D341Med (cell line): Measurements from ENCODE around the gene CLCNKA.
"Not testable (repeated sequence)": the region's sequence is repeated elsewhere in the genome, so short reads cannot be mapped to it uniquely, and the experiment has no call there.

Source experiments
- DNase-seq: peaks from one replicate; pipeline ENCODE4 v3.0.0; 2012; ENCODE audit warnings: low spot score

CLCNKA gene

DNA sequence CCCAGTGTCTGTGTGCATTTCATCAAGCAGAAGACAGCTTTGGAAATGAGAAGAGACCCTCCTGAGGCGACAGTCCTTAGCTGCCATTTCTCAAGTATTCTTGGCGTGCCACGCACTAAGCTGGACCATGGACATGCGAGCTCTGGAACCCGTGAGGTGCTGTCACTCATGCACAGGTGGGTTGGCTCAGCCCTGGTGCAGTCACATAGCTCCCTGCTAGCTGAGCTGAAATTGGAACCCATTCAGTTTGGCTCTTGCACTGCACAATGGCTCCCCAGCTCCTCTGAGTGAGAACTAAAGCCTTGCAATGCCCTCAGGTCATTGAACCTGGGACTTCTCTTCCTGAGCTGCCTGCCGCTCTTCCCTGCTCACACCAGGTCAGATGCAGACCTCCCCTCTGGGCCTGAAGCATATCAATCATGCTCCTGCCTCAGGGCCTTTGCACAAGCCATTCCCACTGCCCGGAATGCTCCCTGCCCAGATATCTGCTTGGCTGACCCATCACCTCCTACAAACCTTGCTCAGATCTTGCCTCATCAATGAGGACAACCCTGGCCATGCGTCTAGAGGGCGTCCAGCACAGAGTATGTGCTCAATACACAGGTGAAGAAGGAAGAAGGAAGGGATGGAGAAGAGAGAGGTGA is 24.1 kb upstream of the CLCNKA start:
- no peak for DNase-seq

DNA sequence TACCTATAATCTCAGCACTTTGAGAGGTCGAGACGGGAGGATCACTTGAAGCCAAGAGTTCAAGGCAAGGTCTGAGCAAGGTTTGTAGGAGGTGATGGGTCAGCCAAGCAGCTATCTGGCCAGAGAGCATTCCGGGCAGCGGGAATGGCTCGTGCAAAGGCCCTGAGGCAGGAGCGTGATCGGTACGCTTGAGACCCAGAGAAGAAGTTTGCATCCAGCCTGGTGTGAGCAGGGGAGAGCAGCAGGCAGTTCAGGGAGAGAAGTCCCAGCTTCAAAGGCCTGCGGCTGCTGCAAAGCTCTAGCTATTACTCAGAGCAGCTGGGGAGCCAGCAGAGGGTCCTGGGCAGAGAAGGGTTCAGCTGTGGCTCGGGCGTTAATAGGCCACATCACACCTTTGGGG is 22.9 kb upstream of the CLCNKA start:
- DNase-seq = peak; percentile 5

GRCh38 chr1:16001274-16001673 is 20.6 kb upstream of the CLCNKA start:
- DNase-seq = not testable (repeated sequence)

- no peak for DNase-seq
Measured at GRCh38 chr1:16005597-16005996, 16.2 kb upstream of the CLCNKA start.

- DNase-seq = no peak
Measured at GRCh38 chr1:16006010-16006409, 15.8 kb upstream of the CLCNKA start.

GRCh38 chr1:16006552-16007485 is 15.0 kb upstream of the CLCNKA start:
- DNase-seq = no peak

- DNase-seq = no peak
Measured at GRCh38 chr1:16007671-16008341, 14.0 kb upstream of the CLCNKA start.

- DNase-seq = peak; percentile 80
Measured at GRCh38 chr1:16009030-16009460, 12.8 kb upstream of the CLCNKA start.

DNA sequence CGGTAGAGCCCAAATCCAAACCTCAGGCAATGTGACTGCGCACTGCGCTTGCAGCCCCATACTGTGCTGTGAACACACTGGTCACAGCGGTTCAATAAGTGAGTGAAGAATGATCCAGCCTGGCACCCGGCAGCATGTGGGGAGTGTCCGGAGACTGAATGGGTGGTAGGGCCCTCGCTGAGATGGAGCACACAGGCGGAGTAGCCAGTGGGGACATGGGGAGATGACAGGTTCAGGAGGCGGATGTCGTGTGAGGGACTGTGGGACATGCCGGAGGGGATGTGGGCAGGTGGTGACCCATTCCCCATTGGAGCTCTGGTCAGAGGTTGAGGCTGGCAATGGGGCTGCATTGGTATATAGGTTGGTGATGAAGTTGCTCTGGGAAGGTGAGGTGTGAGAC is 12.2 kb upstream of the CLCNKA start:
- no peak for DNase-seq

- no peak for DNase-seq
Measured at GRCh38 chr1:16010837-16011236, 11.0 kb upstream of the CLCNKA start.

DNA sequence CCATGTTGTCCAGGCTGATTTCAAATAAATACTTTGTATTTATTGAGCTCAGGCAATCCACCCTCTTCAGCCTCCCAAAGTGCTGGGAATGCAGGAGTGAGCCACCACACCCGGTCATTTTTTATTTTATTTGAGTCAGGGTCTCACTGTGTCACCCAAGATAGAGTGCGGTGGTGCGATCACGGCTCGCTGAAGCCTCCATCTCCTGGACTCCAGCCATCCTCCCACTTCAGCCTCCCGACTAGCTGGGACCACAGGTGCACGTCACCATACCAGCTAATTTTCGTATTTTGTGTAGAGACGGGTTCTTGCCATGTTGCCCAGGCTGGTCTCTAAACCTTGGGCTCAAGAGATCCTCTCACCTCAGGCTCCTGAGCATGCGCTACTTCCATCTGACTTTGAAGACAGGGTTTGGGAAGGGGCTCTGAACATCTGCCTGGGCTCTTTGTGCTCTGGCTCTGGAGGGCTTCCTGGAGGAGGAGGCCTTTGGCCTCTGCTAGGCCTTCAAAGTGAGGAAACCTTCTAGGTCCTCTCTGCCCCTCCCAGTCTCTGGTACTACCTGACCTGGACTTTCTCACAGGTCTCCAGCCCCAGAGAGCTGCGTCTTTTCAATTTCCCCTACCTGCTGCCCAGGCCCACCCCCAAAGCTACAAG is 9.8 kb upstream of the CLCNKA start:
- no peak for DNase-seq

- no peak for DNase-seq
Measured at GRCh38 chr1:16012590-16013219, 9.1 kb upstream of the CLCNKA start.

DNA sequence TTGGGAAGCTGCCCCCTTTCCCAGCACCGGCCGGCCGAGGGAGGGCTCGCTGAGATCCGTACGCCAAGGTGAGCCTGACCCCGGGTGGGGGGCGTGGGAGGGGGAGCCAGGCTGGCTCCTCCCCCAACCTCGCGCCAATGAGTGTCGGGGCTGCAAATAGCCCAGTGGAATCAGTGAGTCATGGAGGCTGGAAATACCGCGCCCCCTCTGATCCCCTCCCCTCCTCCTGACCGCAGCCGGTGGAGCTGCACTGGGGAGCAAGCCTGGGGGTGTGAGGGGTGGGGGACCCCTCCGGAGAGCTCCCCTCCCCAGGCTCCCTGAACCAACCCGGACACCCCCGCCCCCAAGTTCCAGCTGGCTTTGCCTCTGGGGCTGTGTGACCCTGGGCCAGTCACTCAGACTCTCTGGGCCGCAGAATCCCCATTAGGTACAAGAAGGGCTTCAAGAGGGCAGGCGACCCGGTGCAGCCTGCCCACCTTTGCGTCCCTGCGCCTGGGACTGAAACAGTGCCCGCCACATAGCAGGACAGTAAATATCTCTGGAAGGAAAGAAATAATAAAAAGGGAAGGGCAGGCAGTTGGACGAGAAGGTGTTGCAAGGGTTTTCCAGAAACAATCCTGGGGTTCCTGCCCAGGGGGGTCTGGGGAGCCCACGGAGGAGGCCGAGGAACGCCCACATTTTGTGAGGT is 8.5 kb upstream of the CLCNKA start:
- no peak for DNase-seq

- DNase-seq = no peak
Measured at GRCh38 chr1:16013908-16014258, 8.0 kb upstream of the CLCNKA start.

GRCh38 chr1:16014509-16015482 is 7.0 kb upstream of the CLCNKA start:
- DNase-seq = no peak

DNA sequence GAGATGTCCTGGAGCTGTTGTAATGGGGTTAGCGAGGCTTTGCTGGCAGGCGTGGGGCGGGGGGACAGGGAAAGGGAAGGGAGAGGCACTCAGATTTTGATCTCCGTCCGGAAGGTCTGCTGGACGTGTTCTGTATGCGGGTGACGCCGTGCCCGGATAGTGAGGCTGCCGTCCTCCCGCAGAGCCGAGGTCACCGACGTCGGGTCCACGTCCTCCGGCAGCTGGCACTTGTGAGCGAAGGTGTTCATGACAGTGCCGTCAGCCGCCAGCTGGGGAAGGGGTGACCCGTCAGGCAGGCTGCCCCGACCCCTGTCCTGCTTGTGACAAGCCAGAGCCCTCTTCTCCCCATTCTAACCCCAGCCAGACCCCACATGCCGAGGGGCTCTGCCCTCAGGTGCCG is 6.3 kb upstream of the CLCNKA start:
- no peak for DNase-seq

DNA sequence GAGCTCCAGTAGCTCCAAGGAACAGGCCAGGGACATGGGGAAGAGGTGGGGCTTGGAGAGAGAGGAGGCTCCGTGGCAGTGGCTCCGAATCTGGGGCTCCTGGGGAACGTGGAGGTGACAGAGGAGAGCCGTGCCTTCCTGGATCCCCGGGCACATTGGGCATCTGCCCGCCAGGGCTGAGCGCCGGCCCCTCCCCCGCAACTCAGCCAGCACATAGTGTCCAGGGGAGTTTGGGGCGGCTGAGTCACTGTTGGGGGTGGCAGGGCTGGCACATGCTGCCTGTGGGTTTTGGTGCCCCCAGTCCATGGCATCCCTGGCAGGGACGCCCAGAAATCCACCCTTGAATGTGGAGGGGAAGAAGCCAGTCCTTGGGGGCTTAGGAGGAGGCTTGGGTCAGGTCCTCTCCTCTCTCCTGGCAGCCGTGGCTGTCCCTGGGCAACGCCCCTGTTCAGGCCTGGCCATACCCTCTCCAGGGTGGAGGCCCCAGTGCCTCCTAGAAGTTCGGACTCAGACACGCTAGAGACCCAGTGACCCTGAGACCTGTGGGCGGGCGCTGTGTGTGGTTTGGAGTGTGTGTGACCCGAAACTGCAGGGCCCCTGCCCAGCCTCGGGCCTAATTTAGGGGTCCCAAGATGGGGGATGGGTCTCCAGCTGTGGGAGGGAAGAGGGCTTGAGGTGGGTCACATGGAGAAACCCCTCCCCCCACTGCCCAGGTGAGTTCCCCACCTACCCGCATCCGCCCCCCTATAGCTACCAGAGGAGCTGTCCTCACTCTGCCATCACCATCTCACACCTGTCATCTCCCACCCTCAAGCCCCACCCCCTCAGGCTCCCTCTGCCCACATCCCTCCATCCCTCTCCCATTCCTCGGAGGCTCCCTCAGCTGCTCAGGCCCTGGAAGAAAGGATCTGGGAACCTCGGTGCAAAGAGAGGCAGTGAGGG is 5.6 kb upstream of the CLCNKA start:
- DNase-seq = no peak

GRCh38 chr1:16017076-16017460 is 4.8 kb upstream of the CLCNKA start:
- no peak for DNase-seq
